ENCODE data around the gene GPX1. TPM values are rescaled to one million over a fixed set of nuclear protein-coding genes. Genes with fewer than 3 reads are reported as not detected.

The GPX1 gene
- total and polyA plus RNA-seq, 2 of the 8 experiments (the other 6 are each of a cell fraction or from before 2014, with no cell fraction given), result 250 to 757 TPM

DNA sequence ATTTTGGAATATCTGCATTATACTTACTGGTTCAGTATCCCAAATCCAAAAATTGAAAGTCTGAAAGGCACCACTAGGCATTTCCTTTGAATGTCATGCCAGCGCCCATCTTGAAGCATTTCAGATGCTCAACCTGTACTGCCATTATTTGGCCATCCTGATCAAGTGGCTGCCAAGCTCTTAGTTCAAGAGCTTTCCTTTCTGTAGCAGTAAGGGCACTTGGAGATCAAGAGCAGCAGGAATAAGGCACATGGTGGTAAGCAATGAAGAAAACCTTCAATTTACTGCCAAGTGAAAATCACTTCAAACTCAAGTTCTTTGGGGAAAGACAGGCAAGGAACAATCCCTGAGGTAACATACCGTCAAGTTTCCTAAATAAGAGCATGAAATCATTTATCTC is 43.6 kb upstream of the GPX1 start (continued):
- TF ChIP-seq, protein P1, sequence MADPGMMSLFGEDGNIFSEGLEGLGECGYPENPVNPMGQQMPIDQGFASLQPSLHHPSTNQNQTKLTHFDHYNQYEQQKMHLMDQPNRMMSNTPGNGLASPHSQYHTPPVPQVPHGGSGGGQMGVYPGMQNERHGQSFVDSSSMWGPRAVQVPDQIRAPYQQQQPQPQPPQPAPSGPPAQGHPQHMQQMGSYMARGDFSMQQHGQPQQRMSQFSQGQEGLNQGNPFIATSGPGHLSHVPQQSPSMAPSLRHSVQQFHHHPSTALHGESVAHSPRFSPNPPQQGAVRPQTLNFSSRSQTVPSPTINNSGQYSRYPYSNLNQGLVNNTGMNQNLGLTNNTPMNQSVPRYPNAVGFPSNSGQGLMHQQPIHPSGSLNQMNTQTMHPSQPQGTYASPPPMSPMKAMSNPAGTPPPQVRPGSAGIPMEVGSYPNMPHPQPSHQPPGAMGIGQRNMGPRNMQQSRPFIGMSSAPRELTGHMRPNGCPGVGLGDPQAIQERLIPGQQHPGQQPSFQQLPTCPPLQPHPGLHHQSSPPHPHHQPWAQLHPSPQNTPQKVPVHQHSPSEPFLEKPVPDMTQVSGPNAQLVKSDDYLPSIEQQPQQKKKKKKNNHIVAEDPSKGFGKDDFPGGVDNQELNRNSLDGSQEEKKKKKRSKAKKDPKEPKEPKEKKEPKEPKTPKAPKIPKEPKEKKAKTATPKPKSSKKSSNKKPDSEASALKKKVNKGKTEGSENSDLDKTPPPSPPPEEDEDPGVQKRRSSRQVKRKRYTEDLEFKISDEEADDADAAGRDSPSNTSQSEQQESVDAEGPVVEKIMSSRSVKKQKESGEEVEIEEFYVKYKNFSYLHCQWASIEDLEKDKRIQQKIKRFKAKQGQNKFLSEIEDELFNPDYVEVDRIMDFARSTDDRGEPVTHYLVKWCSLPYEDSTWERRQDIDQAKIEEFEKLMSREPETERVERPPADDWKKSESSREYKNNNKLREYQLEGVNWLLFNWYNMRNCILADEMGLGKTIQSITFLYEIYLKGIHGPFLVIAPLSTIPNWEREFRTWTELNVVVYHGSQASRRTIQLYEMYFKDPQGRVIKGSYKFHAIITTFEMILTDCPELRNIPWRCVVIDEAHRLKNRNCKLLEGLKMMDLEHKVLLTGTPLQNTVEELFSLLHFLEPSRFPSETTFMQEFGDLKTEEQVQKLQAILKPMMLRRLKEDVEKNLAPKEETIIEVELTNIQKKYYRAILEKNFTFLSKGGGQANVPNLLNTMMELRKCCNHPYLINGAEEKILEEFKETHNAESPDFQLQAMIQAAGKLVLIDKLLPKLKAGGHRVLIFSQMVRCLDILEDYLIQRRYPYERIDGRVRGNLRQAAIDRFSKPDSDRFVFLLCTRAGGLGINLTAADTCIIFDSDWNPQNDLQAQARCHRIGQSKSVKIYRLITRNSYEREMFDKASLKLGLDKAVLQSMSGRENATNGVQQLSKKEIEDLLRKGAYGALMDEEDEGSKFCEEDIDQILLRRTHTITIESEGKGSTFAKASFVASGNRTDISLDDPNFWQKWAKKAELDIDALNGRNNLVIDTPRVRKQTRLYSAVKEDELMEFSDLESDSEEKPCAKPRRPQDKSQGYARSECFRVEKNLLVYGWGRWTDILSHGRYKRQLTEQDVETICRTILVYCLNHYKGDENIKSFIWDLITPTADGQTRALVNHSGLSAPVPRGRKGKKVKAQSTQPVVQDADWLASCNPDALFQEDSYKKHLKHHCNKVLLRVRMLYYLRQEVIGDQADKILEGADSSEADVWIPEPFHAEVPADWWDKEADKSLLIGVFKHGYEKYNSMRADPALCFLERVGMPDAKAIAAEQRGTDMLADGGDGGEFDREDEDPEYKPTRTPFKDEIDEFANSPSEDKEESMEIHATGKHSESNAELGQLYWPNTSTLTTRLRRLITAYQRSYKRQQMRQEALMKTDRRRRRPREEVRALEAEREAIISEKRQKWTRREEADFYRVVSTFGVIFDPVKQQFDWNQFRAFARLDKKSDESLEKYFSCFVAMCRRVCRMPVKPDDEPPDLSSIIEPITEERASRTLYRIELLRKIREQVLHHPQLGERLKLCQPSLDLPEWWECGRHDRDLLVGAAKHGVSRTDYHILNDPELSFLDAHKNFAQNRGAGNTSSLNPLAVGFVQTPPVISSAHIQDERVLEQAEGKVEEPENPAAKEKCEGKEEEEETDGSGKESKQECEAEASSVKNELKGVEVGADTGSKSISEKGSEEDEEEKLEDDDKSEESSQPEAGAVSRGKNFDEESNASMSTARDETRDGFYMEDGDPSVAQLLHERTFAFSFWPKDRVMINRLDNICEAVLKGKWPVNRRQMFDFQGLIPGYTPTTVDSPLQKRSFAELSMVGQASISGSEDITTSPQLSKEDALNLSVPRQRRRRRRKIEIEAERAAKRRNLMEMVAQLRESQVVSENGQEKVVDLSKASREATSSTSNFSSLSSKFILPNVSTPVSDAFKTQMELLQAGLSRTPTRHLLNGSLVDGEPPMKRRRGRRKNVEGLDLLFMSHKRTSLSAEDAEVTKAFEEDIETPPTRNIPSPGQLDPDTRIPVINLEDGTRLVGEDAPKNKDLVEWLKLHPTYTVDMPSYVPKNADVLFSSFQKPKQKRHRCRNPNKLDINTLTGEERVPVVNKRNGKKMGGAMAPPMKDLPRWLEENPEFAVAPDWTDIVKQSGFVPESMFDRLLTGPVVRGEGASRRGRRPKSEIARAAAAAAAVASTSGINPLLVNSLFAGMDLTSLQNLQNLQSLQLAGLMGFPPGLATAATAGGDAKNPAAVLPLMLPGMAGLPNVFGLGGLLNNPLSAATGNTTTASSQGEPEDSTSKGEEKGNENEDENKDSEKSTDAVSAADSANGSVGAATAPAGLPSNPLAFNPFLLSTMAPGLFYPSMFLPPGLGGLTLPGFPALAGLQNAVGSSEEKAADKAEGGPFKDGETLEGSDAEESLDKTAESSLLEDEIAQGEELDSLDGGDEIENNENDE (IDR thresholded peaks at IDR 0.05; ENCODE audit: insufficient replicate concordance, low read length), result no peak
- TF ChIP-seq PHF8 (conservative IDR thresholded peaks at IDR 0.05; ENCODE audit: low read depth, low read length) (no peak), HDAC2 (IDR thresholded peaks at IDR 0.05; ENCODE audit: borderline replicate concordance in 1 of 2, low read depth in 2 of 2, low read length in 2 of 2) (no peak)
